Measurements from ENCODE around the gene PTPN6. TPM values are rescaled to one million over a fixed set of nuclear protein-coding genes. Genes with fewer than 3 reads are reported as not detected.

The PTPN6 gene
- total and polyA plus RNA-seq, 9 of the 15 experiments (the other 6 are each of a cell fraction or from before 2014, with no cell fraction given): 1.5 to 5.1 (median 3.9) TPM

DNA sequence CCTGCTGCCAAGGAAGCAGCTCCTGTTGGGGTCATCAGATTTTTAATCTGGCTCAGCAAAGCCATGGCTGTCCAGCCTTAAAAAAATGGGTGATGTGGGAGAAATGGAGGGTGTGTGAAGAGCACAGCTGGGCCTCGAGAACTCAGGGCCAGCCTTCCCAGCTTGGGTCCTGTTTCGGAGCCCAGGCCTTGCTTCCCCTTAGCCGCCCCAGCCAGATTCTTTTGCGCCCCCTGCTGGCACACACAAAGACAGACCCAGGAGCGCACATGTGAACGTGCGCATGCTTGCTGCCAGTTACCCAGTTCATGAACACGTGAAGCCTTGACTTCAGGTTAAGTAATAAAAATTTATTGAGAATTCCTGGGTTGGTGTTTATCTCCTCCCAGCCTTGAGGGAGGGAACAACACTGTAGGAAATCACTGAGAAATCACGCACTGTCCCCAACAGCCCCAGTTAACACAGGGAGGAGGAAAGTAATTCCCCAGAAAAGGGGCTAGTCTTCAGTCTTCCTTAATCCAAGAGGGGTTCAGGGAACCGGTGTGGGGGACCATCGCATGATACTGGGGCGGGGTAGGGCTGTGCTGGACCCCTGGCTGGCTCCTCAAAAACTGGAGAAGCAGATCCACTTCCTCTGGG lies 14.0 kb downstream of the PTPN6 start (continued):
- TF ChIP-seq, protein P1, sequence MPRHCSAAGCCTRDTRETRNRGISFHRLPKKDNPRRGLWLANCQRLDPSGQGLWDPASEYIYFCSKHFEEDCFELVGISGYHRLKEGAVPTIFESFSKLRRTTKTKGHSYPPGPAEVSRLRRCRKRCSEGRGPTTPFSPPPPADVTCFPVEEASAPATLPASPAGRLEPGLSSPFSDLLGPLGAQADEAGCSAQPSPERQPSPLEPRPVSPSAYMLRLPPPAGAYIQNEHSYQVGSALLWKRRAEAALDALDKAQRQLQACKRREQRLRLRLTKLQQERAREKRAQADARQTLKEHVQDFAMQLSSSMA (CRISPR knock-in tag; IDR thresholded peaks at IDR 0.05): no peak
- no peak for TF ChIP-seq CBX1 (IDR thresholded peaks at IDR 0.05; ENCODE audit: low read depth)
- no peak for TF ChIP-seq SIX5 (IDR thresholded peaks at IDR 0.05; ENCODE audit: borderline replicate concordance in 1 of 2, insufficient read depth in 1 of 2, low read depth in 1 of 2, low read length in 2 of 2)
- no peak for TF ChIP-seq ZSCAN29 (IDR thresholded peaks at IDR 0.05)
- no peak for TF ChIP-seq ARID3B (CRISPR knock-in tag; IDR thresholded peaks at IDR 0.05; ENCODE audit: borderline replicate concordance)
- peak; percentile 33; the same call in 1 of the 2 replicates for TF ChIP-seq USF2 (CRISPR knock-in tag; IDR thresholded peaks at IDR 0.05)
- TF ChIP-seq, protein P2, sequence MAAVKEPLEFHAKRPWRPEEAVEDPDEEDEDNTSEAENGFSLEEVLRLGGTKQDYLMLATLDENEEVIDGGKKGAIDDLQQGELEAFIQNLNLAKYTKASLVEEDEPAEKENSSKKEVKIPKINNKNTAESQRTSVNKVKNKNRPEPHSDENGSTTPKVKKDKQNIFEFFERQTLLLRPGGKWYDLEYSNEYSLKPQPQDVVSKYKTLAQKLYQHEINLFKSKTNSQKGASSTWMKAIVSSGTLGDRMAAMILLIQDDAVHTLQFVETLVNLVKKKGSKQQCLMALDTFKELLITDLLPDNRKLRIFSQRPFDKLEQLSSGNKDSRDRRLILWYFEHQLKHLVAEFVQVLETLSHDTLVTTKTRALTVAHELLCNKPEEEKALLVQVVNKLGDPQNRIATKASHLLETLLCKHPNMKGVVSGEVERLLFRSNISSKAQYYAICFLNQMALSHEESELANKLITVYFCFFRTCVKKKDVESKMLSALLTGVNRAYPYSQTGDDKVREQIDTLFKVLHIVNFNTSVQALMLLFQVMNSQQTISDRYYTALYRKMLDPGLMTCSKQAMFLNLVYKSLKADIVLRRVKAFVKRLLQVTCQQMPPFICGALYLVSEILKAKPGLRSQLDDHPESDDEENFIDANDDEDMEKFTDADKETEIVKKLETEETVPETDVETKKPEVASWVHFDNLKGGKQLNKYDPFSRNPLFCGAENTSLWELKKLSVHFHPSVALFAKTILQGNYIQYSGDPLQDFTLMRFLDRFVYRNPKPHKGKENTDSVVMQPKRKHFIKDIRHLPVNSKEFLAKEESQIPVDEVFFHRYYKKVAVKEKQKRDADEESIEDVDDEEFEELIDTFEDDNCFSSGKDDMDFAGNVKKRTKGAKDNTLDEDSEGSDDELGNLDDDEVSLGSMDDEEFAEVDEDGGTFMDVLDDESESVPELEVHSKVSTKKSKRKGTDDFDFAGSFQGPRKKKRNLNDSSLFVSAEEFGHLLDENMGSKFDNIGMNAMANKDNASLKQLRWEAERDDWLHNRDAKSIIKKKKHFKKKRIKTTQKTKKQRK (IDR thresholded peaks at IDR 0.05; ENCODE audit: borderline replicate concordance, low read depth, low read length): no peak
- TF ChIP-seq RCOR1 (IDR thresholded peaks at IDR 0.05; ENCODE audit: borderline replicate concordance in 1 of 2, low read depth in 2 of 2, low read length in 2 of 2): no peak; a peak in 1 of 4 replicates
- no peak for TF ChIP-seq DDX20 (tag; IDR thresholded peaks at IDR 0.05; ENCODE audit: low read depth)
- TF ChIP-seq GABPB2 (CRISPR knock-in tag; conservative IDR thresholded peaks at IDR 0.05): no peak
- TF ChIP-seq NFE2 (IDR thresholded peaks at IDR 0.05; ENCODE audit: low read depth): no peak; the same call in 1 of the 2 replicates
- no peak for TF ChIP-seq SNAPC5 (CRISPR knock-in tag; IDR thresholded peaks at IDR 0.05)
- no peak for TF ChIP-seq CAMTA2 (CRISPR knock-in tag; conservative IDR thresholded peaks at IDR 0.05)
- TF ChIP-seq TRIM24 (IDR thresholded peaks at IDR 0.05): no peak
- no peak for TF ChIP-seq SAFB2 (IDR thresholded peaks at IDR 0.05; ENCODE audit: borderline replicate concordance, low read depth, low read length, severe bottlenecking)
- no peak for TF ChIP-seq SREBF2 (CRISPR knock-in tag; IDR thresholded peaks at IDR 0.05)
- no peak for TF ChIP-seq NCOA2 (IDR thresholded peaks at IDR 0.05; ENCODE audit: partially characterized antibody in 2 of 2)
- TF ChIP-seq, protein P3, sequence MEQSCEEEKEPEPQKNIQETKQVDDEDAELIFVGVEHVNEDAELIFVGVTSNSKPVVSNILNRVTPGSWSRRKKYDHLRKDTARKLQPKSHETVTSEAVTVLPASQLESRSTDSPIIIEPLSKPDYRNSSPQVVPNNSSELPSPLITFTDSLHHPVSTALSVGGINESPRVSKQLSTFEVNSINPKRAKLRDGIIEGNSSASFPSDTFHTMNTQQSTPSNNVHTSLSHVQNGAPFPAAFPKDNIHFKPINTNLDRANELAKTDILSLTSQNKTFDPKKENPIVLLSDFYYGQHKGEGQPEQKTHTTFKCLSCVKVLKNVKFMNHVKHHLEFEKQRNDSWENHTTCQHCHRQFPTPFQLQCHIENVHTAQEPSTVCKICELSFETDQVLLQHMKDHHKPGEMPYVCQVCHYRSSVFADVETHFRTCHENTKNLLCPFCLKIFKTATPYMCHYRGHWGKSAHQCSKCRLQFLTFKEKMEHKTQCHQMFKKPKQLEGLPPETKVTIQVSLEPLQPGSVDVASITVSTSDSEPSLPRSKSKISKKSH (CRISPR knock-in tag; IDR thresholded peaks at IDR 0.05): no peak
- no peak for TF ChIP-seq HDAC8 (tag; IDR thresholded peaks at IDR 0.05)

Data from K562 (cell line).